Measurements from ENCODE around the gene ZNF629.
"Not testable (repeated sequence)": the region's sequence is repeated elsewhere in the genome, so short reads cannot be mapped to it uniquely, and the experiment has no call there.

GRCh38 chr16:30809675-30810074 lies 22.7 kb upstream of the ZNF629 start:
- not testable (repeated sequence) for TF ChIP-seq POLR2A, CTCF (IDR thresholded peaks at IDR 0.05)
